ENCODE data around the gene GYS1.

GYS1 gene

GRCh38 chr19:49016067-49016839 is 23.1 kb upstream of the GYS1 start:
- WGBS (ENCODE audit: extremely low coverage, insufficient coverage, low lambda C conversion rate): no CpG with 5 or more reads among the region's 29 CpGs

GRCh38 chr19:49014870-49015255 is 21.8 kb upstream of the GYS1 start:
- Histone ChIP-seq H4K5ac (ENCODE audit: low read length) (no peak overlapping the region), H3K56ac (ENCODE audit: low read length) (no peak overlapping the region), H2AK5ac (ENCODE audit: low read length) (no peak overlapping the region), H3K23ac (ENCODE audit: low read length) (no peak overlapping the region), H3K79me1 (ENCODE audit: low read length) (no peaks in the 10 kb centered on the region), H3K9ac (ENCODE audit: low read length) (no peak overlapping the region), H3K4me1 (ENCODE audit: control insufficient read depth, low read depth, low read length) (no peaks in the 10 kb centered on the region), H4K8ac (ENCODE audit: low read depth, low read length) (no peak overlapping the region), H3K27ac (ENCODE audit: low read depth, low read length) (no peak overlapping the region), H3K18ac (ENCODE audit: low read length) (no peak overlapping the region), H2BK120ac (ENCODE audit: low read depth, low read length) (no peak overlapping the region), H3K27me3 (ENCODE audit: insufficient read depth, low read length, poor library complexity) (no peaks in the 10 kb centered on the region), H3K4me2 (ENCODE audit: low read length) (no peak overlapping the region), H2BK5ac (ENCODE audit: low read length) (no peak overlapping the region), H2BK15ac (replicated peaks; ENCODE audit: low read depth) (no peak overlapping the region), H3K79me2 (ENCODE audit: control insufficient read depth, insufficient read depth, low read length) (no peaks in the 10 kb centered on the region), H3K36me3 (ENCODE audit: control insufficient read depth, insufficient read depth, low read length) (peaks cover 6% of the 10 kb centered on the region), H3K4me3 (ENCODE audit: low read length) (no peak overlapping the region), H3K4ac (ENCODE audit: low read depth, low read length) (no peak overlapping the region)
- no peak for DNase-seq
- WGBS (ENCODE audit: extremely low coverage, insufficient coverage, low lambda C conversion rate): no CpG with 5 or more reads among the region's 18 CpGs

More at GRCh38 chr19:49016067-49016839, 23.1 kb upstream of the GYS1 start:
- Histone ChIP-seq H3K4ac (ENCODE audit: low read depth, low read length) (no peak overlapping the region), H3K4me2 (ENCODE audit: low read length) (no peak overlapping the region), H4K5ac (ENCODE audit: low read length) (no peak overlapping the region), H2AK5ac (ENCODE audit: low read length) (no peak overlapping the region), H4K8ac (ENCODE audit: low read depth, low read length) (no peak overlapping the region), H3K36me3 (ENCODE audit: control insufficient read depth, insufficient read depth, low read length) (peaks cover 2% of the 10 kb centered on the region), H3K18ac (ENCODE audit: low read length) (no peak overlapping the region), H2BK15ac (replicated peaks; ENCODE audit: low read depth) (no peak overlapping the region), H3K23ac (ENCODE audit: low read length) (no peak overlapping the region), H3K56ac (ENCODE audit: low read length) (no peak overlapping the region), H2BK5ac (ENCODE audit: low read length) (no peak overlapping the region), H3K4me1 (ENCODE audit: control insufficient read depth, low read depth, low read length) (no peaks in the 10 kb centered on the region), H3K27me3 (ENCODE audit: insufficient read depth, low read length, poor library complexity) (no peaks in the 10 kb centered on the region), H3K79me1 (ENCODE audit: low read length) (no peaks in the 10 kb centered on the region), H2BK120ac (ENCODE audit: low read depth, low read length) (no peak overlapping the region), H3K9ac (ENCODE audit: low read length) (no peak overlapping the region), H3K4me3 (ENCODE audit: low read length) (no peak overlapping the region), H3K79me2 (ENCODE audit: control insufficient read depth, insufficient read depth, low read length) (no peaks in the 10 kb centered on the region), H3K27ac (ENCODE audit: low read depth, low read length) (no peak overlapping the region)
- DNase-seq: no peak

GRCh38 chr19:49014123-49014869 is 21.2 kb upstream of the GYS1 start:
- Histone ChIP-seq H2AK5ac (ENCODE audit: low read length) (no peak overlapping the region), H4K8ac (ENCODE audit: low read depth, low read length) (no peak overlapping the region), H4K5ac (ENCODE audit: low read length) (no peak overlapping the region), H3K4ac (ENCODE audit: low read depth, low read length) (no peak overlapping the region), H3K79me1 (ENCODE audit: low read length) (no peaks in the 10 kb centered on the region), H2BK15ac (replicated peaks; ENCODE audit: low read depth) (no peak overlapping the region), H3K23ac (ENCODE audit: low read length) (no peak overlapping the region), H3K79me2 (ENCODE audit: control insufficient read depth, insufficient read depth, low read length) (no peaks in the 10 kb centered on the region), H3K18ac (ENCODE audit: low read length) (no peak overlapping the region), H2BK120ac (ENCODE audit: low read depth, low read length) (no peak overlapping the region), H3K36me3 (ENCODE audit: control insufficient read depth, insufficient read depth, low read length) (peaks cover 8% of the 10 kb centered on the region), H3K4me3 (ENCODE audit: low read length) (no peak overlapping the region), H3K27me3 (ENCODE audit: insufficient read depth, low read length, poor library complexity) (no peaks in the 10 kb centered on the region), H3K9ac (ENCODE audit: low read length) (no peak overlapping the region), H2BK5ac (ENCODE audit: low read length) (no peak overlapping the region), H3K4me1 (ENCODE audit: control insufficient read depth, low read depth, low read length) (no peaks in the 10 kb centered on the region), H3K56ac (ENCODE audit: low read length) (no peak overlapping the region), H3K4me2 (ENCODE audit: low read length) (no peak overlapping the region), H3K27ac (ENCODE audit: low read depth, low read length) (no peak overlapping the region)
- DNase-seq: no peak
- no CpG with 5 or more reads among the region's 32 CpGs for WGBS (ENCODE audit: extremely low coverage, insufficient coverage, low lambda C conversion rate)

DNA sequence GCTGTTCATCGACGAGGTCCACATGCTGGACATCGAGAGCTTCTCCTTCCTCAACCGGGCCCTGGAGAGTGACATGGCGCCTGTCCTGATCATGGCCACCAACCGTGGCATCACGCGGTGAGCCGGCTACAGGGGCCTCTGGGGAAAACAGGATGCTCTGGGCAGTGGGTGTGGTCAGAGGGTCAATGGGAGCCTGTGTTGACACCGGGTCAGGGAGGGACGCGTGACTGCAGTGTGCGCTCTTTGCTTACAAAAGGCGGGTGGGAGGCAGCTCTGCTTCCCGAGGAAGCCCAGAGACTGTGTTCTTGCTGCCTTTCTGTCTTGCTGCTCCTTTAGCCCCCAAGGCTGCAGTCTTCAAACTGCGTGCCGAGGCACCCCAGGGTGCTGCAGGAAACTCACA is 18.1 kb upstream of the GYS1 start:
- DNase-seq: no peak
- no peaks in the 10 kb centered on the region for H3K79me2 ChIP-seq (ENCODE audit: control insufficient read depth, insufficient read depth, low read length)
- no peaks in the 10 kb centered on the region for H3K4me1 ChIP-seq (ENCODE audit: control insufficient read depth, low read depth, low read length)
- no peak overlapping the region for H2BK15ac ChIP-seq (replicated peaks; ENCODE audit: low read depth)
- no peak overlapping the region for H3K9ac ChIP-seq (ENCODE audit: low read length)
- H3K56ac ChIP-seq (ENCODE audit: low read length): no peak overlapping the region
- H3K36me3 ChIP-seq (ENCODE audit: control insufficient read depth, insufficient read depth, low read length): peaks cover 13% of the 10 kb centered on the region
- no peak overlapping the region for H3K4me3 ChIP-seq (ENCODE audit: low read length)
- H3K27ac ChIP-seq (ENCODE audit: low read depth, low read length): no peak overlapping the region
- H4K5ac ChIP-seq (ENCODE audit: low read length): no peak overlapping the region
- no CpG with 5 or more reads among the region's 17 CpGs for WGBS (ENCODE audit: extremely low coverage, insufficient coverage, low lambda C conversion rate)
- no peak overlapping the region for H2BK5ac ChIP-seq (ENCODE audit: low read length)
- no peak overlapping the region for H2AK5ac ChIP-seq (ENCODE audit: low read length)
- H3K23ac ChIP-seq (ENCODE audit: low read length): no peak overlapping the region
- no peak overlapping the region for H2BK120ac ChIP-seq (ENCODE audit: low read depth, low read length)
- H4K8ac ChIP-seq (ENCODE audit: low read depth, low read length): no peak overlapping the region
- no peaks in the 10 kb centered on the region for H3K27me3 ChIP-seq (ENCODE audit: insufficient read depth, low read length, poor library complexity)
- H3K18ac ChIP-seq (ENCODE audit: low read length): no peak overlapping the region
- H3K79me1 ChIP-seq (ENCODE audit: low read length): no peaks in the 10 kb centered on the region
- no peak overlapping the region for H3K4ac ChIP-seq (ENCODE audit: low read depth, low read length)
- H3K4me2 ChIP-seq (ENCODE audit: low read length): no peak overlapping the region

DNA sequence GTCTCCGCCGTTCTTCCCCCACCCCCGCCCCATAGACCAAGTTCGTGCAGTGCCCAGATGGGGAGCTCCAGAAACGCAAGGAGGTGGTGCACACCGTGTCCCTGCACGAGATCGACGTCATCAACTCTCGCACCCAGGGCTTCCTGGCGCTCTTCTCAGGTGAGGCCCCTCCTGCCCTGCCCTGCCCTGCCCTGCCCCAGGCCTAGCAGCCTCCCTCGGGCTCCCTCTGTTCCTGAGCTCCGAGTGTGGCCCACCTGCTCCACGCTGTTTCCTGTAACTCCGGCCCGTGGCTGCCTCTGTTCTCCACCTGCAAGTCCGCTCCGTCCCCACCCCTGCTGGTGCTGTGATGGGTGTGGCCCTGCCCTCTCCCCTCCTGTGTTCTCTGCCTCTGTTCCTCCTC is 17.3 kb upstream of the GYS1 start:
- Histone ChIP-seq H2BK15ac (replicated peaks; ENCODE audit: low read depth) (no peak overlapping the region), H2BK5ac (ENCODE audit: low read length) (no peak overlapping the region), H4K5ac (ENCODE audit: low read length) (no peak overlapping the region), H4K8ac (ENCODE audit: low read depth, low read length) (no peak overlapping the region), H3K9ac (ENCODE audit: low read length) (no peak overlapping the region), H3K4me2 (ENCODE audit: low read length) (no peak overlapping the region), H2BK120ac (ENCODE audit: low read depth, low read length) (no peak overlapping the region), H3K27ac (ENCODE audit: low read depth, low read length) (no peak overlapping the region), H3K79me2 (ENCODE audit: control insufficient read depth, insufficient read depth, low read length) (no peaks in the 10 kb centered on the region), H3K23ac (ENCODE audit: low read length) (no peak overlapping the region), H3K4me3 (ENCODE audit: low read length) (no peak overlapping the region), H3K56ac (ENCODE audit: low read length) (no peak overlapping the region), H2AK5ac (ENCODE audit: low read length) (no peak overlapping the region), H3K36me3 (ENCODE audit: control insufficient read depth, insufficient read depth, low read length) (peaks cover 13% of the 10 kb centered on the region), H3K79me1 (ENCODE audit: low read length) (no peaks in the 10 kb centered on the region), H3K4me1 (ENCODE audit: control insufficient read depth, low read depth, low read length) (no peaks in the 10 kb centered on the region), H3K18ac (ENCODE audit: low read length) (no peak overlapping the region), H3K27me3 (ENCODE audit: insufficient read depth, low read length, poor library complexity) (no peaks in the 10 kb centered on the region), H3K4ac (ENCODE audit: low read depth, low read length) (no peak overlapping the region)
- DNase-seq: no peak
- WGBS (ENCODE audit: extremely low coverage, insufficient coverage, low lambda C conversion rate): no CpG with 5 or more reads among the region's 18 CpGs
